NCI-H2171 (cell line): ENCODE data around the gene MRPL57.
"Not testable (repeated sequence)": the region's sequence is repeated elsewhere in the genome, so short reads cannot be mapped to it uniquely, and the experiment has no call there.

Experiments used
- DNase-seq: peaks from one replicate; lab custom pipeline; 2025; lab: John Stamatoyannopoulos, UW

The MRPL57 gene

GRCh38 chr13:21197606-21198225, 21.3 kb downstream of the MRPL57 start:
- not testable (repeated sequence) for DNase-seq

GRCh38 chr13:21198391-21198790, 21.9 kb downstream of the MRPL57 start:
- not testable (repeated sequence) for DNase-seq

- DNase-seq: not testable (repeated sequence)
Observed at GRCh38 chr13:21201456-21202190, 25.2 kb downstream of the MRPL57 start.

GRCh38 chr13:21202767-21203531, 26.5 kb downstream of the MRPL57 start:
- DNase-seq: no peak

GRCh38 chr13:21208652-21209154, 32.2 kb downstream of the MRPL57 start:
- DNase-seq: no peak

- no peak for DNase-seq
Observed at GRCh38 chr13:21212138-21212775, 35.8 kb downstream of the MRPL57 start.

- DNase-seq: not testable (repeated sequence)
Observed at GRCh38 chr13:21215419-21215818, 39.0 kb downstream of the MRPL57 start.

- DNase-seq: no peak
Observed at GRCh38 chr13:21216332-21216731, 39.9 kb downstream of the MRPL57 start.

- DNase-seq: no peak
Observed at GRCh38 chr13:21218351-21219035, 42.0 kb downstream of the MRPL57 start.

GRCh38 chr13:21219036-21219381, 42.6 kb downstream of the MRPL57 start:
- no peak for DNase-seq

GRCh38 chr13:21219716-21220115, 43.3 kb downstream of the MRPL57 start:
- not testable (repeated sequence) for DNase-seq

- no peak for DNase-seq
Observed at GRCh38 chr13:21221268-21221667, 44.8 kb downstream of the MRPL57 start.

GRCh38 chr13:21225082-21225481, 48.6 kb downstream of the MRPL57 start:
- DNase-seq: no peak

GRCh38 chr13:21225841-21226581, 49.6 kb downstream of the MRPL57 start:
- DNase-seq: no peak

GRCh38 chr13:21227917-21228316, 51.5 kb downstream of the MRPL57 start:
- DNase-seq: no peak
